Stimulated activated CD4-positive, alpha-beta T cell treated with anti-CD3 and anti-CD28 coated beads, Interleukin-4, amount 100 ng/mL, for 24 hours (primary cell): ENCODE results near the gene LAMA5.

Source experiments
- DNase-seq: peaks from one replicate; pipeline ENCODE4 v3.0.0-alpha.2; 2020

Gene LAMA5

DNA sequence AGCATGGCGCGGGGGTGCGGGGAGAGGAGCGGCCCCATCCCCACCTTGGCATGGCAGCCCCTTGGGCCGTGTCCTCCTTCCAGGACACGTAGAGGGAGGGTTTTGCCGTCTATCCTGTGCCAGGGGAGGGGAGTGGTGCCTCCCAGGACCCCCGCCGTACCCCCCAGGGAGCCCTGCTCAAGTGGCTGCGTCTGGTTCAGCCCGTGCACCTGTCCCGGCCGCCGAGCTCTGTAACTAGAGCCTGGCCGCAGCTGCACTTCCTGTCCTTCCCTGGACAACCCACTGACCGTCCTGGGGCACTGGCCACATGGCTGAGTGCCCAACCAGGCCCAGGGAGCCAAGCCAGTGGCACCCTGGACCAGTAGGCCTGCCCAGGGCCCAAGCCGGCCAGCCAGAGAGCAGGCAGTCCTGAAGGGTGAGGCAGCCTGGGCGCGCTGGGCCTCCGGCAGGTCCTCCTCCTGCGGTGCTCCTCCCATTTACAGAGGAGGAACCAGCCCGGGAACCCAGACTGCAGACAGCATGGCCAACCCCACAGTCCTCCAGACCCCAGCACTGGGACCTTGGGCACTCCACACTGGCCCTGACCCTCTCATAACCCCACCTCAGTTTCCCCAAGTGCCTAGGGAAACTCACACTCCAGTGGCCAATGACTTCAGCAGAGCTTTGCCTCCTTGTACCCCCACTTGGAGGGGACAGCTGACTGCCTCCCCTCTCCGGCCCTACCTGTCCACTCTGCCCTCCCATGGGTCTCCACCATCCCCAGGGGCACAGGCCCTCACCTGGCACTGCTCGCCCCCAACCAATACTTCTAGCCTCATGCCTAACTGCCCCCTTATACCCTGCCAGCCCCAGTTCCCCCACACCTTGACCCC, 8.7 kb downstream of the LAMA5 start:
- DNase-seq, result no peak

DNA sequence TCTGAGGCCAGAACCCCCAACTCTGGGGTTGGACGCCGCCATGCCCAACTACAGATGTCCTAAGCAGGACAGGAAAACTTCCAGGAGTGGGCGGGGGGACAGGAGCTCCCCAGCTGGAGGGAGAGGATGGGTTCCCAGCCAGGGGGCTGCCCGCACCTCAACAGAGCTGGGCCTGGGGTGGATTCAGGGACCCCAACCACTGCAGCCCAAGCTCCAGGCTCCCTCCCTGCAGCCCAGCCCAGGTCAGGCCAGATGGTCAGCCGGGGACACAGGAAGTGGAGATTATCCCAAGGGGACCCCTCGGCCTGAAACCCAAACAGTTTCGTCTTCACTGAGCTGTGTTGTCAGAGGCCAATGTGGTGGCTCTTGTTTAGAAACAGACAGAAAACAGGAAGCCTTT, 9.4 kb downstream of the LAMA5 start:
- no peak for DNase-seq

GRCh38 chr20:62357187-62357667, 9.9 kb downstream of the LAMA5 start:
- no peak for DNase-seq

GRCh38 chr20:62356589-62357186, 10.4 kb downstream of the LAMA5 start:
- no peak for DNase-seq

- DNase-seq, result no peak
Measured at GRCh38 chr20:62355878-62356588, 11.1 kb downstream of the LAMA5 start.

DNA sequence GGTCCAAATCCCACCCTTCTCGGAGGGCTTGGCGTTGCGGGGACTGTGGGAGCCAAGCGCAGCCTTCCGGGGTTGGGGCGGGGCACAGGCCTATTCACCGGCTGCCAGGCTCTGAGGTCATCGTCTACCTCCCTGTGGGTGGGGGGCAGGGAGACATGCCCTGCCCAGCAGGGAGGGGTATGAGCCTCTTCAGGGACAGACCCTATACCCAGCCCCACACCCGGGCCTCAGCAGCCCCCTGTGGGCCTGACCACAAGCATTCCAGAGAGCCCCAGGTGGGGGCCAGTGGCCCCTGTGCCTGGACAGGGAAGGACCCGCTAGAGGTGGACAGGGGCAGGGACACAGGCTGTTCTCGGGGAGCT, 11.6 kb downstream of the LAMA5 start:
- DNase-seq, result no peak

DNA sequence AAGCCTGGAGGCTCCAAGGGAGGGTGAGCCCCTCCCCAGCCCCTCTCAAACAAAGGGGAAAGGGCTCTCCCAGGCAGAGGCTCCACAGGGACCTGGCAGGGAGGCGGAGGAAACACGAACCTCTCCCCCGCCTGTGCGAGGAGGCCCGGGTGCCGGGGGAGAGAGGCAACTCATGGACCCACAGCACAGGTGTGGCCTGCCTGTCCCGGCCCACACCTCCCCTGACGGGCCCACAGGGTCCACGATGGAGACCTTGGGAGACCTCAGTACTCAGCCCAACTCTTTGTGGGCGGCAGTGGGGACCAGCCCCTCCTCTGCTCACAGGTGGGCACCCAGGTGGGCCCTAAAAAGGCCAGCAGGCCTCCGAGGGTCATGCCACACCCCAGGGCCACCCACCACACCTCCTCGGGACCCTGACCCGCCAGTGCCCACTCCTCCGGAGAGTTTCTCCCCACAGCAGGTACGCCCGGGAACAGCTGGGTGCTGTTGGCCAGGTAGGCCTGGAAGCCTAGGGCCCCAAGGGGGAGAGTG, 12.2 kb downstream of the LAMA5 start:
- DNase-seq, result no peak

DNA sequence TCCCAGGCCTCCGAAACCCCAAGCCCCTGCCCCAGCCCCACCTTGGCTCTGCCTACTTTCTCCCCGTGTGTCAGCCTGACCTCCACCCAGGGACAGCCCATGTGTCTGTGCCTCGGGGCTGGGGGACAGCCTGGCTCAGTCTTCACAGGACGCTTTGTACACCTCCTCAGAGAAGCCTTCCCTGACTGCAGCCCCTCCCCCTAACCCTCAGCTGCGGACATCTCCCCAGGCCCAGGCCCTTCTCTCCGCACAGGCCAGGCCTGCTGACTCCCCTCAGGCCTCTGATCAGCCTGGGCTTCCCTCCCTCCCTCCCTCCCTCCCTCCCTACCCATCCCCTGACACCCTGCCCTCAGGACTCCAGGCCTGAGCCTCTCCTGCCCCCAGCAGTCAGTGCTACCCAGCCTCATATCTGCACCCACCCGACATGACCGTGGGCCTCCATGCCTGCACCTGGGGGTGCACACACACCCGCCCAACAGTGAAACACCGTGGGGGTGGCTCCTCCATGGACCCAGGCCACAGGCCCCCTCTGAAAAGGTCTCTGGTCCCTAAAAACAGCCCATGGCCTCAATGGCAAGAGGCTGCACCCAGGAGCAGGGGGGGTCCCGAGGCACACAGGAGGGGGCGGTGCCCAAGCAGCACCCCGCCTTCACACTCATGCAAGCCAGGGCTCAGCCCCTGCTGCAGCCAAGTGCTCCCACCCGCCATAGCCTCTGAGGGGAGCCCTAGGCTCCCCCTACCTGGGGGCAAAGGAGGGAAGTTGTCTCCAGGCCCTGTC, 12.9 kb downstream of the LAMA5 start:
- DNase-seq, result no peak

GRCh38 chr20:62353289-62354030, 13.7 kb downstream of the LAMA5 start:
- DNase-seq, result no peak

DNA sequence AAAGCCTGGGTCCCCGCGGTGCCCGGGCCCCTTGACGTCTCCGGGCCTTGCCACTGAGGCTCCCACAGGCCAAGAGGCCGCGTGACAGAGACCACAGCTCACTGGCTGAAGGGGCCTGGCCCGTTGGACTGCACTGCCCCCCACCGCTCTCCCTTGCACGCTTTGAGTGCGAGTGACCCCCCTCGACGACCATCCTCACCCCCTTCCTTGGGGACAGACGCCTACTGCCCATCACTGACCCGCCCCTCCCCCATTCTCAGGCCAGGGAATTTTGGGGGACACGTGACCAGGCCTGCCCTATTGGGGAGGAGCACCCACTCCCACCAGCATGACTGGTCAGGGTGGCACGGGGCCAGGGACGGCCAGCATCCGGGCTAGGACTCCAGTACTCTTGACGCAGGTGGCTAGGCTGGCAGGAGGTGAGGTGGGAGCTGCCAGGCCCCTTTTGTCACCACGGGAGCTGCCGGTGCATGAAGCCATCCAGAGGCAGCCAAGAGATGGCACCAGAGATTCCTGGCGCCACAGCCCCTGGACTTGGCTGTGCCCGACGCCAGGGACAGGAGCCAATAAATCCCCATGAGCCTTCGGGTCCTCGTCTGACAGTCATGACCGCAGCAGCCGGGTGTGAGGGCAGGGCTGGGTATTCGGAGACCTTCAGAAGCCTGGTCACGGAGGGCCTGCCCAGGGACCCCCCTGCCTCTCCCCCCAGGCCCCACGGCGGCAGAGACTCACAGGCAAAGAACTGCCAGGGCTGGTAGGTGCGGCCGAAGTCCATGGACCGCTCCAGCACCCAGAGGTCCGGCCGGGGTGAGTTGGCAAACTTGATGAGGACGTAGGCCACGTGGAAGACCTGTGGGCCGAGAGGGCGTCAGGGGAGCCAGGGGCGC, 14.5 kb downstream of the LAMA5 start:
- DNase-seq, result no peak

DNA sequence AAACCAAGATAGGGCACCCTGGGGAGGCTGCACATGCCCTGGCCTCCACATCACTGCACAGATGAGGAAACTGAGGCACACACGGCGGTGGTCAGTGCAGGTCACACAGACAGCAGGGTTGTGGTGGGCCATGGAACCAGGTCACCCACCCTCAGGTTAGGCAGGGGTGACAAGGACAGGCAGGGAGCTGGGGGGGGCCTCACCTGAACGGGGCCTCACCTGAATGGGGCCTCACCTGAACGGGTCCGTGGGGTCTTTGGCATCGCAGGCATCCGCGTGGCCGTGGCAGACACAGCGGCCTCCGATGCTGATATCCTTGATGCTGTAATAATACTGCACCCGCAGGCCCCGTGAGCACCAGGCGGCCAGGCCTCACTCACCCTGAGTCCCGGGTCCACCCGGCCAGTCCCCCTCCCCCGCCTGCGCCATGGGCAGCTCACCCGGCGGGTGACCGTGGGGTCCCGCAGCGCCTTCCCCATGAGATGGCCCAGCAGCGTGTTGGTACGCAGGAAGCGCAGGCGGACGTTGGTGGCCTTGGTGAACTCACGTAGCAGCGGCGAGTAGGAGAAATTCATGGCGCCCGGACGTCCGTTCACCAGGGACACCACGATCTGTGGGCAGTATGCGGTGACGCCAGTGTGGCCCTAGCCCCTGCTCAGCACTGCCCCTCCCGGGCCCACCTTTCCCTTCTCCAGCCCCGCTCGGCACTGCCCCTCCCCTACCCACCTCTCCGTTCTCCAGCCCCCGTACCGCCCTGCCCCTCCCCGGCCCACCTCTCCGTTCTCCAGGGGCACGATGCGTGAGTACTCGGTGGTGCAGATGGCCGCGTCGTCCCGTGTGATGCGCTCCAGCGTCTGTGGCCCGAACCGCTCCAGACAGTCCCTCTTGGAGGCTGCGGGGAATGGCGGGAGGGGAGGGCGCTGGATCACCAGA, 15.4 kb downstream of the LAMA5 start:
- DNase-seq, result no peak

DNA sequence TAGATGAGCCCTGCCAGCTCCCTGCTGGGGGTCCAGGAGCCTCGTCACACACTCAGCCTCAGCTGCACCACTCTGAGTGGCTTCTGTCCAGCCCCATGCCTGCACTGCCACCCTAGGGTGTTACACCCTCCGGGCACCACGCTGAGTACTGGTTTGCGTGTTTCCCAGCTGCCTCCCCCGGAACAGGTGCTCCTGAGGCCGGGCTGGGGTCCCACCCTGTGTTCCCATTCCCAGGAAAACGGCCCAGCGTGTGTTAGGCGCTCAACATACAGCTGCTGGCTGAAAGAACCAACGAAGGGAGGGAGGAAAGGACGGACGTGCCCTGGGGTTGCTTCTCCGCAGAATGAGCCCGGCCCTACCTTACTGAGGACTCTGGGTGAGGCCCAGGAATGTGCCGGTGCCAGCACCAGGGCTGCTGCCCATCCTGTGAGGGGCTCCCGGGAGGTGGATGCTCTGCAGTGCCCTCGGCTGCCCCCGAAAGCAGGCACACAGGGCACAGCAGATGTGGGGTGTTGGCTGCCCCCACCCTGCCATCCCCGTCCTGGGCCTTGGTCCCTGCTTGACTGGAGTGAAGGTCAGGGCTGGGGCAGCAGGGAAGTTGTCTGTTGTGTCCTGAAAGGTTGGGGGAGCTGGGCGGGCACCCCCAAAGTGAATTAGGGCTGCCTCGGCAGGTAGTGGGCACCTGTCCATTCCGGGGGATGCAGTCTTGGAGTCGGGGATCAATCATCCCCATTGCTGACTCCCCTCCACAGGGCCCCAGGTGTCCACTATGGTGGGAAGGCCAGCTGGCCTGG, 16.3 kb downstream of the LAMA5 start:
- DNase-seq, result no peak

- no peak for DNase-seq
Measured at GRCh38 chr20:62350098-62350628, 16.9 kb downstream of the LAMA5 start.

DNA sequence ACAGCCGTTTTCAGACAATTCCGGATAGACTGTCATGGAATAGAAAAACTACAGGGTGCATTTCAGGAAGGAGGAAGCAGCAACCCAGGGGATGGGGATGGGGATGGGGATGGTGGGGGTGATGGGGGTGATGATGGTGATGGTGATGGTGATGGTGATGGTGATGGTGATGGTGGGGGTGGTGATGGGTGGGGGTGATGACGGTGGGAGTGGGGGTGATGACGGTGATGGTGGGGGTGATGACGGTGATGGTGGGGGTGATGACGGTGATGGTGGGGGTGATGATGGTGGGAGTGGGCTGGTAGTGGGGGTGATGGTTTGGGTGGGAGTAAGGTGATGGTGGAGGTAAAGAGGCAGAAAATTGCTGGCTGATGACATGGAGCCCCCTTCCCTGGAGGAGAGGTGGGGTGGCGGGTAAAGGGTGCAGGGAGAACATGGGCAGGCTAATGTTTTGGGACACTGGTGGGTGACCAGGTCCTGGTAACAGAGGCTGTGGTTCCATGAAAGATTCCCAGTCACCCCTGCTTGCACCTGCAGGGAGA, 17.5 kb downstream of the LAMA5 start:
- DNase-seq, result no peak

- no peak for DNase-seq
Measured at GRCh38 chr20:62348604-62349003, 18.5 kb downstream of the LAMA5 start.

DNA sequence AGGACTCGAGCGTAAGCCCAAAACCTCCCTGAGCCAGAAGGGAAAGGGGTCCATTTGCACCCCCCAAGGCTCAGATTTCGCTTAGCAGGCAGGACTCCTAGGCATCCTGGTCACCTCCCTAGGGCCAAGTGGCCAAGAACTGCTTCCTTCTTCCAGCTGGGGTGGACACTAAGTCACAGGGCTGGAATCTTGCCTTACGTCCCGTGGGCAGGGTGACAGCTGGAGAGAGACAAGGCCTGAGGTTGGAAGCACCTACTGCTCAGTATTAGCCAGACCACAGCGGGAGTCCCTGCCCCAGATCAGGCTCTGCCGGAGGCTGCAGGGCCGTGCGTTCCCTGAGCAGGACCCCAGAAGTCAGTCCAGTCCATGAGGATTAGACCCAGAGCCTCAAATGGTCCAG, 19.7 kb downstream of the LAMA5 start:
- no peak for DNase-seq

- DNase-seq, result no peak
Measured at GRCh38 chr20:62347151-62347404, 20.0 kb downstream of the LAMA5 start.

DNA sequence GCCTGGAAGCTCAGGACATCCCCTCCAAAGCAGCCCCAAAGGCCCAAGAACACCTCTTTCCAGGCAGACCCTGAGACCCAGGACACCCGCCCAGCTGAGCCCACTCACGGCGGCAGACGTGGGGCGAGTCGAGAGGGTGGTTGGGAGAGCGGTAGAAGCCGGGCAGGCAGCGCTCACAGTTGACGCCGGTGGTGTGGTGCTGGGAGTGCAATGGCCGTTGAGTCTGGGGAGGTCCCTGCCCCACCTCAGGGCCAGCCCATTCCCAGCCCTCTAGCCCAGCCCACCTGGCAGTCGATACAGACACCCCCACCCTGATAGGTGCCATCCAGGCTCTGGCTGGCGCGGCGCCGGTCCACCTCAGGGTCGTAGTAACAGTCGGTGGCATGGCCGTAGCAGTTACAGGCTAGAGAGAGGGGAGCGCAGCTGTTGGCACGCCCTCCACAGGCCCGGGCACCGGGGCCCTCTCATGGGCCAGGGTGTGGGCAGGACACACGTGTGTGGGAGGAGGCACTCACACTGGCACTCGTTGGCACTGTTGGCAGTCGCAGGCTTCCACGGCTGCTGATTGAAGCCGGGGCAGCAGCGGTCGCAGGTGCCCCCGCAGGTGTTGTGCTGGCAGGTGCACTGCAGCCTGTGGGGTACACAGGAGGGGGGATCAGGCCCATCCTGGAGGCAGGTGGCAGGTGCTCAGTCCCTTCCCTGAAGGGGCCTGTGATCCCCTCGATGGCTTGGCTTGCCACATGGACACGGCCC, 20.5 kb downstream of the LAMA5 start:
- no peak for DNase-seq
